ENCODE results near the gene MMAB.
A peak's percentile ranks its signal among the peaks of the same experiment; 100 is the strongest.

The MMAB gene

DNA sequence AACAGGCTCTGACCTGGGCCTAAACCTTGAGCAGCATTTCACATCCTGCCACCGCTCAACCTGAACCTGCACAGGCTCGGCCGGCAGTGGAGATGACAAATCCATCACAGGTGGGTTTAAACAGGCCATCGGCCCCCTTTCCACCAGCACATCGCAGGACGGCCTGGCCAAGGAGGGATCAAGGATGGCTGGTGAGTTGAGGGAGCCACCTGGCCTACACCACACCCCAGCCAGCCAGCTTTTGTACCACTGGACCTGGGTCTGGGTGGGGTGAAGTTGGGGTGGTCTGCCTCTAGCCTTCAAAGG lies 14.2 kb downstream of the MMAB start:
- no peak for DNase-seq (ENCODE audit: low spot score)

DNA sequence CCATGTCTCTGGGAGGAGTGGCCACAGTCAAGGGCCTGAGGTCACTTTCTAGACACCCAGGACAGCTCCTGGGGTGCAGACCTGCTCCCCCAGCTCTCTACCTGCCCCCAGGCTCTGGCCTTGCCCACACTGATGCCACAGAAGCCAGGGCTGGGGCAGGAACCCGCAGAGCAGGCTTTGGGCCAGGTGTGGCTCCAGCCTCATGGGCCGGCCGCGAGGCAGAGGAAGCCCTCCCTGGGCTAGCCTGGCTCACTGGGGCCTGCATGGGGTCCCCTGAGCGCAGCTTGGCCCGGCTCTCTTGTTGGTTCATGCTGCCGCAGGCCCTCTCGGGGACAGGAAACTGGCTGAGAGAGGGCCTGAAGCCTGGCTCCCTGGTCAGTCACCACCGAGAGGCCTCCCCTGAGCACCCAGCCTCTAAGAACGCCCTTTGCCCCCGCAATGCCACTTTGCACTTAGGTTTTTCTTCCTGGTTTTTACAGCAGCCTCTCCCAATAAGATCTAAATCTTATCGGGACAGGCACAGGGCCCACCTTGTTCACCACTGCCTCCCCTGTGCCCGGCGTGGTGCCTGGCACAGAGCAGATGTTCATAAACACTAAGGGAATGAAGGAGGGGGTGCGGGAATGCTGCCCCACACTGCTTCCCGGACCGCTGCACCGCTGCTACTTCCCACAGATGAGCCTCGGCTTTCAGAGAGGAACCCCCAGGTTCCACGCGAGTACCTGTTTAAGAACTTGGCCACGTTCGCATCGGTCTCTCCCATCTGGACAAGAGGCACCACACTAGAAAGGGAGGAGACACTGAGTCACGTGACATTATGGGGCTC lies 14.7 kb downstream of the MMAB start:
- DNase-seq (ENCODE audit: low spot score), result no peak

DNA sequence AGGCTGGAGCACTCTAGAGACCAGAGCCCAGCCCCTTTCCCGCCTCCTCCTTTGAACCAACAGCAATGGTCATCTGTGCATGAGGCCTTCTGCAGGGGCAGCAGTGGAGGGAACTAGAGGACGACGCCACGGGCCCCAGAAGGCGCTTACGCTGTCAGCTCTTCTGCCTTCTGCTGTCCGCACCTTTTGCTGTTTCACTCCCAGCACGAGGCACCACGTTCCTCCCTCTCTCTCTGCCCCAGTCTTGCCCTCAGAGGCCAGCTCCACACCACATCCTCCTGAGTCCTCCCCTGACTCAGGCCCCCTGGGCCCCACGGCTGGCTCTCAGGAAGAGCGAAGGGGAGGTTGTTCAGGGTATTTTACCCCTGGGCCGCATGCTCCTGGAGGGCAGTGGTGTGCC lies 15.5 kb downstream of the MMAB start:
- no peak for DNase-seq (ENCODE audit: low spot score)

DNA sequence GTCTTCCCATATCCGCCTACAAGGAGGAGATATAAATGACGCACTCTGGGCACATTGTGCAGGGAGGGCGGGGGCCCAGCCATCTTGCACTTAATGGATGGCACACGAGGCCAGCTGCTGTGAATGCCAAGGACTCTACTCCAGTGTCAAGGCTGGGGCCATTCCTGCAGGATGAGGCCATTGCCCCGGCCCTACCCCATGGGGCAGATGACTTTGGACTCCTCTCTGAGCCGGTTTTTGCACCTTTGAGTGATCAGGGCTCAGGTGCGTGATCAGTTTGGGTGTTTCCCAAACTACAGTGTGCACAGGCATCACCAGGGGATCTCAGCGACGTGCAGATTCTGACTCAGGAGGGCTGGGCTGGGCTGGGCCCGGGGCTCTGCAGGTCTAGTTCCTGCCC lies 16.1 kb downstream of the MMAB start:
- no peak for DNase-seq (ENCODE audit: low spot score)

DNA sequence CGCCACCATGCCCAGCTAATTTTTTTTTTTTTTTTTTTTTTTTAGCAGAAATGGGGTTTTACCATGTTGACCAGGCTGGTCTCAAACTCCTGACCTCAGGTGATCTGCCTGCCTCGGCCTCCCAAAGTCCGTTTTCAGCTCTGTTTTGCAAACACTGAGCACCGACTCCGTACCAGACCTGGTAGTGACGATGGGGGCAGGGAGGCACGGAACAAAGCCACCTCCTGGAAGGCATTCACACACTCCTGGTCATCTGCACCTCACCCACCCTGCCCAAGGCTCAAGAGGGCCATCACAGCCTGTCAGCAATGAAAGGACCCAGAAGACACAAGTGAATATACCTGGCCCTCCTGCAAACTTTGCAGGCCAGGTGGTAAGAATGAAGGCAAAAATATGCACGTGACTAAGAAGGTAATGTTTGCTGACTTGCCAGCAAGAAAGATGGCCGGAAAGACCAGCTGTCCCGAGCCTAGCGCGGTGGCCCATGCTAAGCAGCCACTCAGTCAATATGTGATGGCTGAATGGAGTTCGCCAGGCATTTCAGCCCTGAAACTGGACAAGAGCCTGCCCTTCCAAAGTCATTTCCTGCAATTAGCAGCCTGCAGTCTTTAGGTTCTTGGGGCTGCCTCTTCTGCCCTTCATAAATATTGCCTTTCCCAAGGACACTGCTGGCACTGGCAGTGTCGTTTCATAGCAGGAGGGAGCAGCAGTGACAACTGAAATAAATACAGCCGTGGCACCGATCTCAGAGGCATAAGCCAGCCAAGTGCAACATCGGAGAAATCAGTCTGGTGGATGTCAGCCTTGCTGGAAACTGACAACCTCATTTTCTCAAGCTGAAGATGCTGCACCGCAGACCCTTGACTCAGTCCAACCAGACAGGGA lies 17.6 kb downstream of the MMAB start:
- DNase-seq (ENCODE audit: low spot score), result no peak

DNA sequence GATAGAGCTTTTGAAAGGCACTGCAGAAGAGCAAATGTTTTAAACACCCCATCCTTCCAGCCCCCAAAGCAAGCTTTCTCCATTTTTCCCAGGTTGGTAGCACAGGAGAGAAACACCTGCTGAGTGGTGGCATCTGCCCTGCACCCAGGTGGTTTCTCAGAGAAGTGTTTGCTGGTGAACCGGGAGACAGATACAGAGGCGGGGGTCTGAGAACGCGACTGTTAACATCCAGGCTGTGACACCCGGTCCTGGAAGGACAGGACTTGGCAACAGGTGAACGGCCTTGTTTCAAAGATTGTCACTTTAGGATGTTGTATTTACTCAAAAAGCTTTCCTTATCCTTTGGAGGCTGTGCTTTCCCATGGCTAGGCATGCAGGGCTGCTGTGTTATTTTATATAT lies 18.5 kb downstream of the MMAB start:
- no peak for DNase-seq (ENCODE audit: low spot score)

DNA sequence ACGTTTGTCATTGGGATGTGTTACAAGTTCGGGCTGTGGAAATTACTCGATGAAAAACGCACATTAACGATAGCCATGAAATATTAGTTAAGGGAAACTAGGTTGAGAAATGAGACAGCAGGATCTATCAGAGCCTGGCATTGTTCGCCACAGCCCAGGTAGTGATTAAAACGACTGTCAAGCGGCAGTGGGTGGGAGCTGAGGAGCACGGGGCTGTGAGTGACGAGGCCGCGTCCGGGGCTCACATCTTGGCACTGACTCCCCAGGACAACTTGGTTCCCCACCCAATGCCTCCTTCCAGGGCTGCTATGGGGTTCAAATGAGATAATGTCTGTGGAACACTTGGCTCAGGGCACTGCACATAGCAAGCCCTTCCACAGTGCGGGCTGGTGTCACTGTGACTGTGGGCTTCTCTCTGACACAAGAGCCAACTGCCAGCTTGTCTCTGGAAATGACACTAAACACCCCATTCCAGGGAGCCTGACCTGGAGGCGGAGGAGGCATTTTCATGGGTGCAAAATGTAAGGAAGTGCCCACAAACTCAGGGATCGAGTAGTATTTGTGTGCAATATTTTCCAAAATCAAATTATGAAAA lies 19.3 kb downstream of the MMAB start:
- no peak for DNase-seq (ENCODE audit: low spot score)

DNA sequence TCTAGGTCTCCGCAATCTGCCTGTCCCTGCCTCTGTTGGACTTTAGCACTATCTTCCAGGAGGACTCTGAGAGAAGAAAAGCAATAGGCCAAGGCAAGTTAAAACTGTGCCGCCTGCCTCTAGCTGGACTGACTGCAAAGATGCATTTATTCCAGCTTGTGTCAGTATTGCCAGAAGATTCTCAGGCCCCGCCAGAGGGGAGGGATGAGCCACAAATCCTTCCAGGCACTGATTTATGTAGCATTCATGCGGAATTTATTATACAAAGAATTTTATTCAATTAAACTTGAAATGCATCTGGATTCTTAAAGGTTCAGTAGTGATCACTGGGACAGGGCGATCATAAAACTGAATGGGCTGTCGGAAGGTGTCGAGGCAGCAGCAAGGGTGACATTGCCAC lies 19.8 kb downstream of the MMAB start:
- DNase-seq (ENCODE audit: low spot score), result no peak

DNA sequence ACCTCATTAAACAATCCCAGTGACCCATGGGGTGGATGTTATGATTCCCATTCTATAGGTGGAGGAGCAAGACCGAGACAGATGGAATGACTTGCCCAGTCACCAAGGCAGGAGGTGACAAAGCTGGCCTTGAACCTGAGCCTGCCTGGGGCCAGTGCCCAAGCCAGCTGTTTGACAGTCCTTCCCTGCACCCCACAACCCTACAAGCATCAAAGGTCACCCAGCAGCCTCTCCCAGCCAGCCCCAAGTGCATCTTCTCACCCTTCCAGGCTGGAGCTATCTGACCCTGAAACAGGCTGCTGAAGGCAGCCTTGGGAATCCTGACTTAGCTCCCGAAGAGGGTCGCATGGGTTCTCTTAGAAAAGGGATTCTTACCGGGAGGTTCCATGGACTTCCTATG lies 20.3 kb downstream of the MMAB start:
- DNase-seq (ENCODE audit: low spot score), result no peak

DNA sequence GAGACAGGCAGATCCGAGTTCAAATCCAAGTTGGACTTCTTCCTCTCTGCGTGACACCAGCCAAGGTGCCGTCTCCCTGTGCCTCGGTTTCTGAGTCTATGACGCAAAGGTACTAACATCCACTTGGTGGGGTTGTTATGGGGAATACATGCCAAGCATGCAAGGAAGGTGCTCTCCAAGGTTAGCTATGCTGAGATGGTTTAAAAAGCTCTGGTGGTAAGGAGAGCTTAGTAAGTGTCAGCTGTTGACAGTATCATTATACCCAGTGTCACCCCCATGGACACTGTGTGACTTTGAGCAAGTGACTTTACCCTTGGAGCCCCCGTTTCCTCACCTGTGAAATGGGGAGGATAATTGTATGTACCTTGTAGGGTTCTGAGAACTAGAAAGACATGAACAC lies 22.2 kb downstream of the MMAB start:
- no peak for DNase-seq (ENCODE audit: low spot score)

DNA sequence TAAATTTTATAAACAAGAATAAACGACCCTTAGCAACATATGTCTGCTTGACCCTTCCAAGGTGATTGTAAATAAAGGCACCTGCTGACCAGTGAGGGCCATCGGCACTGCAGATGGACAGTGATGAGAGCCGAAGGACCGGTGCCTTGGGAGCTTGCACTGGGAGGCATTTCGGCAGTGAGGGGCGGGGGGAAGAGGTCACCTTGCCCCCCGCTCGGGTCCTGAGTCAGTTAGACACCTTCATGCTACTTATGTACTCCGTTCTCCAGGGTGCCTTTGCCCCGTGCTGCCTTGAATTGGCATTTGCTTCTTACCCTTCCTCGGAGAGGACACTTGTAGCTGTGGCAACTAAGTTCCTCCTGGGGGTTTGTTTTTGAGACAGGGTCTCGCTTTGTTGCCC lies 23.0 kb downstream of the MMAB start:
- DNase-seq (ENCODE audit: low spot score), result no peak

DNA sequence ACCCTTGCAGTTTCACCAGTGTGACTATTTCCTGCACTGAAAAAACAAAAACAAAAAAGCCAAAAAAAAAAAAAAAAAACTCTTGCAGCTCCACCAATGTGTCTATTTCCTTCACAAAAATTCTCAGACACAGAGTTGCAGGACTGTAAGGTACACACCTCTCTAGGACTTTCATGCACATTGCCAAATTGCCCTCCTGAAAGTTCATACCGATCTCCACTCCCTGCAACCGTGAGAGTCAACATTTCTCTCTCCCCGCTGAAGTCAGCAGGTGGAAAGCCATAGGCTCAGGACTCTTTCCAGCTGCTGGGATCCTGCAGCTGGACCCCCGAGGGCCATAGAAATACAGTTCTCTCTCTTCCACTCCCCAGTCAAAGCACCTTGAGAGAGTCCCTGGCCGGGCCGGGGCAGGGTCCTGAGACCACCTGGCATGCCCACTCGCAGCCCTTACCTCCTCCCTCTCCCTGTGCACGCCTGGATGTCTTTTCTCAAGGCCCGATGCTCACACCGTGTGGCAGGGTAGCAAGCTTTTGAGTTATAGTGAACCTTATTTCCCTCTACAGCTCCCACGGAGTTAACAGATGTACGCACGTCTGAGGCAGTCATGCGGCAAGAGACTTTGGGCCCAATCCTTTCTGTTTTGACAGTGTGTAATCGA lies 23.6 kb downstream of the MMAB start:
- peak; percentile 36 for DNase-seq (ENCODE audit: low spot score)

DNA sequence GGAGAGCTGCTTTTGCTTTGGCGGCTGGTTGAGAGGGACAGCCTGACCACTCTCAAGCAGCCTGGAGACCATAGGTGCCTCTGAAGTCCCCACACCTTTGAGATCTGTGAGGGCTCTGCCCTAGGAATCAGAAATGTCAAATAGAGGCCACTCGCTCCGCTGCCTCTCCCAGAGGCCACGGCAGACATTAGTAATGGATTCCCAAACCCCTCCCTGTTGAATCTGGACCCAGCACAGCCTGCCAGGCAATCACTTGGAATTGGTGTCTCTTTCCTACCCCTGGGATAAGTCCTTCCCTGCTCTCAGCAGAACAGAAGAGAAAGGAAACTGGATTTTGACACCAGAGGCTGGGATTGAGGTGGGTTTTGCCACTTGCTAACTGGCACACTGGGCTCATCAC lies 25.0 kb downstream of the MMAB start:
- DNase-seq (ENCODE audit: low spot score), result no peak

DNA sequence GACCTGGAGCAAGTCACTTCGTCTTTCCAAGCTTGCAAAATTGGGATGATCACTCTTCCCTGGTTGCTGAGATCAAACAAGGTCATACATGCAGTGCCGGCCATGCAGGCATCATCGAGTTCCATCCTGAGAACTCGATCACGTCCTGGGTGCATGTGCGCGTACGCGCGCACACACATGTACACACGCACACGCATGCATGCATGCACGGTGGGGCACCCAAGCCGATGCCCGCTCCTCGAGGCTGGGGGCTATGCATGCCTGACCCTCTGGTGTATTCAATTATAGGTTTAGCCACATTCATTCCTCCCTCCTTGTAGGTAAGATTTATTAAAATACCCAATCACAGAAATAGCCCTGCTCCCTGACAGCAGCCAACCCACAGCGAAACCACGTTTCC lies 26.0 kb downstream of the MMAB start:
- DNase-seq (ENCODE audit: low spot score), result no peak

DNA sequence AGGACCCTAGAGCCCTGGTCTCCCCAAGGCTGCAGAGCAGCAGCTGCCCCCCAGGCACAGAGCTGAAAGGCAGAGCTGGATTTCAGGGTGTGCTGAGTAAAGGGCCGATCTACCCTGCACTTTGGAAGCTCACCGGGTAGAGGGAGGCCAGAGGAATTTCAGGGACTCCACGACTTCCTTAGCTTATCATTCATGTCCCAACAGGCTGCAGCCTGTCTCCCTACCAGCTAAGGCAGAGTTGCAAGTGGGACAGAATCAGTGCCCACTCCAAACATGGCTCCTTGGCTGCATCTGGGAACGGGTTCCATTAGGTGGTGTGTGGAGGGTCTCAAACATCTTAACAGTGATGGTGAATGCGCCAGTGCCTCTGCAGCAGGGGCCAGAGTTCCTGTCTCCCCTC lies 27.5 kb downstream of the MMAB start:
- DNase-seq (ENCODE audit: low spot score), result no peak

DNA sequence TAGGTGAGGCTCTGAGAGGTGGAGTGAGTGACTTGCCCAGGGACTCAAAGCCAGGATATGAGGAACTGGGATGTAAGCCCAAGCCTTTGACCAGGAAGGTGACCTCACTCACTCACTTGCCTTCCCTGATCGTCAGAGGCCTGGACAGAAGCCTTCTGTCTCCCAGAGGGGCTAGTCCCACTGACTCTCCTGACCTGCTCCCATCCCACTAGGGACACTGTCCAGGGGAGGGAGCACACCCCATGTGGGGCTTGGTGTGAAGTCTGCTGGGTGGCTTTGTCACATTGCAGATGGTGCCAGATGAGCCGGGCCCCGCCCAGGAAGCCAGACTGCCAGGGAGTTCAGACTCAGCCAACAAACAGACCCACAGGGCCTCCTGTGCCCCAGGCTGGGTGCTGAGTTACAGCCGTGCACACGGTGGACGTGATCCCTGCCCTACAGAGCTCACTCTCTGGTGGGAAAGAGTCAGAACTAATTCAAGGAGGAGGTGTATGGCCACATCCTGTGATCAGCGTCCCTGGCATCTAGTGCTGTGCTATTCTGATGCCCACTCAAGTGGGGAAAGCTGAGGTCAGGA lies 28.3 kb downstream of the MMAB start:
- no peak for DNase-seq (ENCODE audit: low spot score)

DNA sequence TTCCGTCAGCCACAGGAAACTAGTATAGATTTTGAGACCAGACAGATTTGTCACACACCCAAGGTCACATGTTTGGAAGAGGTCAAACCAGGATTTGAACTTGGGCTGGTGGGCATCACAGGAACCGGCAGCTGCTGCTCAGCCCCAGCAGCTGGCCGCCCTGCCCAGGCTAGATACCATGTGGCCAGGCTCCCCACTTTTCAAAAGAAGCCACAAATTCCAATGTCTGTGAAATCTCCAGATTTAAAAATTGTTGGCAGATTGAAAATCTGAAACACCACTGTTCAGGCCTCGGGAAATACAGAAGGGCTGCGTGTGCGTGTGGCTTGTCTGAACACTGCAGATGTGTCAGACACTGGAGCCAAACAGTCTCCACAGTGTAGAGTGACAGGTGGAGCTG lies 30.4 kb downstream of the MMAB start:
- DNase-seq (ENCODE audit: low spot score), result no peak

DNA sequence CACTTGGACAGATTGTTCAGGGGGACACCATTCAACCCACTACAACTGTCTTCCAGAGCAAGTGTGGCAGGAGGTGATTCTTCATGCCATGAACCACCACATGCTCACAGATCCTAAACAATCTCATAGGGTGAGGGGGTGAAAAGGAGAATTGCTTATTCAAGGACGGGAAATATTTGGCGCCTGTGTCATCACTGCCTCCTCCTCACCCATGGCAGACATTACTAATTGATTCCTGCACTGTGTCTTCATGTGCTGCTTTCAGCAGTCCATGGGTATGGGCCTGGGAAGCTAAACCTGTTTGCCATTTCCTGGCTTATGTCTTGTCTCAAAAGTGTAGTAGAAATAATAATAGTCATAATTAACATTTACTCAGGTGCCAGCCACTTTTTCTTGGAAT lies 31.3 kb downstream of the MMAB start:
- DNase-seq (ENCODE audit: low spot score), result no peak

DNA sequence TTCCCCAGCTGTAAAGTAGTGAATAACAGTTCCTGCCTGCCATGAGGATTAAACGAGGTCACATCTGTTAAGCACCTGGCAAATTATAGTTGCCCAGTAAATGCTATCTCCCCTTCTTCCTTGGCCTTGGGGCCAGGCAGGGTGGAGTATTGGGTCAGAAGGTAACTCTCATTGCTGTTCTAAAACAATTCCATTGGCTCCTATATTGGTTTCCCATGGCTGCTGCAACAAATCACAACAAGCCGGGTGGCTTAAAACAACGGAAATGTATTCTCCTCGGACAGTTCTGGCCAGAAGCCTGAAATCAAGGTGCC lies 31.9 kb downstream of the MMAB start:
- DNase-seq (ENCODE audit: low spot score), result no peak

DNA sequence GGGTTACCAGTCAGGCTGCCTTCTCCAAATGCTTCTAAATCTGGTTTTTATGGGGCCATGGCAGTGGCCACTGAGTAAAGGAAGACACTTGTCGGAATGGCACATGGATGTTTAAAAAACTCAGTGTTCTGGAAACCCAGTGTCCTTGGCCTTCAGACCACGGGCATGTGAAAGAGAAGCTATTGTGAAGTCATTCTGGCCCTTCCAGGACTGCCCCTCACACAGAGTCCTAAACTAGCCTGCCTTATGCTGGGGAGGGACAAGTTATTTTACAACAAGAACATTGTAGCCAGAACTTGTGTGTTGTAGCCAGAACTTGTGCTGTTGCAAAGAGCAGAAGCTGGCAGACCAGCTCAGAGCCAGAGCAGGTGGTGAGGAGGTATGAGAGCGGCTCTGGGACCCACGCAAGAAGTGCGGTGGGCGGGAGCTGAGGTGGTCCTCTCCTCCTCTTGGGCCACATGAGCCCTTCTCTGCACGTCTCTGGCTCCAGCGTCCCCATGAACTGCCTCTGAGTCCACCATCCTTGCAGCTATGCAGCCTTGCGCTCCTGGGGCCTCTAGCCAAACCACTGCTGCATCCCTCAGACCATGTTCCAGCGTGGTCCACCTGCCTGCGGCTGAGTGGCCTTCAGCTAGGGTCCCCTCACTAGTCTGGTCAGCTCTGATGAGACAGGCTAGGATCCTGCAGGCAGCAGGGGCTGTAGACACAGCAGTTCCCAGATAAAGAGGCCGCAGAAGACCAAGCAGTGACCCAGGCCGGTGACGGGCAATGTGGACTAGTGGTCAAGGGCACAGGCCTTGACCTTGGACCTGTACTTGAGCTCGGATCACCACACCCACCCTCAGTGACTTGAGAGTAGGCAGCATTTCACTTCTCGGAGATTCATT lies 32.5 kb downstream of the MMAB start:
- DNase-seq (ENCODE audit: low spot score), result no peak

DNA sequence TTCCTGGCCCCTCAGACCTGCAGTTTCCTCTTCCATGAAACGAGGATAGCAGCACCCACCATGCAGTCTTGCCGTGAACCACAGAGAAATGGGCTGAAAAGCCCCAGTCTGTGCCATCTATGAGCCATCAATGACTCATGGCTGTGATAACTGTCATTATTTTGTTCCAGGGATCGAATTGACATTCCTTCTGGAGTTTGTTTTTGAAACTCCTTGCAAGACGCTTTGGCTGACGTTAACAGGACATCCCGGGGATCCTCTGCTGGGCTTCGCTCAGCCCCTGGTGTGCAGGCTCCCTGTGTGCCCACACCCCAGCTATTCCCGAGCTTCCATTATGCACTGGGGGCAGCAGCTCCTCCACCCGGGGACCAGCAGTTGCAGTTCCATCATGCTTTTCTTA lies 33.8 kb downstream of the MMAB start:
- DNase-seq (ENCODE audit: low spot score), result no peak

All from HuH-7 (cell line).